ENCODE data around the gene MAP2.

GRCh38 chr2:209685340-209685739 lies 261.5 kb downstream of the MAP2 start:
- TF ChIP-seq POLR2A (IDR thresholded peaks at IDR 0.05): no peak
- no peak for TF ChIP-seq POLR2AphosphoS5 (IDR thresholded peaks at IDR 0.05)
- TF ChIP-seq, protein P1, sequence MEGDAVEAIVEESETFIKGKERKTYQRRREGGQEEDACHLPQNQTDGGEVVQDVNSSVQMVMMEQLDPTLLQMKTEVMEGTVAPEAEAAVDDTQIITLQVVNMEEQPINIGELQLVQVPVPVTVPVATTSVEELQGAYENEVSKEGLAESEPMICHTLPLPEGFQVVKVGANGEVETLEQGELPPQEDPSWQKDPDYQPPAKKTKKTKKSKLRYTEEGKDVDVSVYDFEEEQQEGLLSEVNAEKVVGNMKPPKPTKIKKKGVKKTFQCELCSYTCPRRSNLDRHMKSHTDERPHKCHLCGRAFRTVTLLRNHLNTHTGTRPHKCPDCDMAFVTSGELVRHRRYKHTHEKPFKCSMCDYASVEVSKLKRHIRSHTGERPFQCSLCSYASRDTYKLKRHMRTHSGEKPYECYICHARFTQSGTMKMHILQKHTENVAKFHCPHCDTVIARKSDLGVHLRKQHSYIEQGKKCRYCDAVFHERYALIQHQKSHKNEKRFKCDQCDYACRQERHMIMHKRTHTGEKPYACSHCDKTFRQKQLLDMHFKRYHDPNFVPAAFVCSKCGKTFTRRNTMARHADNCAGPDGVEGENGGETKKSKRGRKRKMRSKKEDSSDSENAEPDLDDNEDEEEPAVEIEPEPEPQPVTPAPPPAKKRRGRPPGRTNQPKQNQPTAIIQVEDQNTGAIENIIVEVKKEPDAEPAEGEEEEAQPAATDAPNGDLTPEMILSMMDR (IDR thresholded peaks at IDR 0.05): no peak

Data from transverse colon (tissue), 4 donors.